GM20000 (cell line): Measurements from ENCODE around the gene MAGI1.

Experiments used
- DNase-seq: peaks from one replicate; pipeline ENCODE4 v3.0.0; 2012; ENCODE audit warnings: low spot score
- TF ChIP-seq, protein P1 (sequence below): IDR thresholded peaks from 2 replicates; pipeline ENCODE4 v1.5.1; 2012; ENCODE audit warnings: mild to moderate bottlenecking, control low read depth; ENCODE audit errors: extremely low read depth, missing control alignments

MAGI1 gene

DNA sequence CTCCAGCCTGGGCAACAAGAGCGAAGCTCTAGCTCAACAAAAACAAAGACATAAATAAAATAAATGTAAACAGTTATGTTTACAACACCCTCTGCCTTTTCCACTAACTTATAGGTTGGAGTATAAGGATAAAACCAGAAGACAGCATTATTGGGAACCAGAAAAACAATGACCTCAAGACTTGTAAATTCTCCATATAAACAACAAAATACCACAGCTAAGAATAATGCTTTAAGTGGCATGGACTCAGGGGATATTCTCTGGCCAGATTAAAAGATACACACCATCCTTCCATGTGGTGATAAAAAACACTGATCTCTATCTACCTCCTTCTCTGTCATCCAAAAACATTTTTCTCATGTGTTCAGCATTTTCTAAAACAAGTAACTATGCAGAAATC, 500.6 kb downstream of the MAGI1 start:
- no peak for DNase-seq
- TF ChIP-seq, protein P1, sequence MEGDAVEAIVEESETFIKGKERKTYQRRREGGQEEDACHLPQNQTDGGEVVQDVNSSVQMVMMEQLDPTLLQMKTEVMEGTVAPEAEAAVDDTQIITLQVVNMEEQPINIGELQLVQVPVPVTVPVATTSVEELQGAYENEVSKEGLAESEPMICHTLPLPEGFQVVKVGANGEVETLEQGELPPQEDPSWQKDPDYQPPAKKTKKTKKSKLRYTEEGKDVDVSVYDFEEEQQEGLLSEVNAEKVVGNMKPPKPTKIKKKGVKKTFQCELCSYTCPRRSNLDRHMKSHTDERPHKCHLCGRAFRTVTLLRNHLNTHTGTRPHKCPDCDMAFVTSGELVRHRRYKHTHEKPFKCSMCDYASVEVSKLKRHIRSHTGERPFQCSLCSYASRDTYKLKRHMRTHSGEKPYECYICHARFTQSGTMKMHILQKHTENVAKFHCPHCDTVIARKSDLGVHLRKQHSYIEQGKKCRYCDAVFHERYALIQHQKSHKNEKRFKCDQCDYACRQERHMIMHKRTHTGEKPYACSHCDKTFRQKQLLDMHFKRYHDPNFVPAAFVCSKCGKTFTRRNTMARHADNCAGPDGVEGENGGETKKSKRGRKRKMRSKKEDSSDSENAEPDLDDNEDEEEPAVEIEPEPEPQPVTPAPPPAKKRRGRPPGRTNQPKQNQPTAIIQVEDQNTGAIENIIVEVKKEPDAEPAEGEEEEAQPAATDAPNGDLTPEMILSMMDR, result no peak

DNA sequence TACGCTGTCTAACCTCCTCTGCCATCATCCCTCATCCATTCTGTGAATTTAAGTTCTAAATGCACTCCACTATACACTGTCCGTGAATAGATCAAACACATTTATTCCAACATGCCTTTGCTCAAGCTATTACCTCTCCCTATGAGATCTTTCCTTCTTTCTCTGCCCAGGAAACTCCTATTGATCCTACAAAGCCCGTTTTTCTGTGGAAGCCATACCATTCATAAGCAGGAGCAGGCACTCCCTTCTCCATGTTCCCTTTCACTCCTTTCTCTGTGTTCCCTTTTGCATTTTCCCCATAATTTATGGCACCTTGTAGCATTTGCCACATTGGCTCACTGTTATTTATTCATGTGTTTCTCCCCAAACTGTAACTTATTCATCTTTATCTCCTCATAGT, 501.6 kb downstream of the MAGI1 start:
- DNase-seq, result no peak
- TF ChIP-seq, protein P1, result no peak

DNA sequence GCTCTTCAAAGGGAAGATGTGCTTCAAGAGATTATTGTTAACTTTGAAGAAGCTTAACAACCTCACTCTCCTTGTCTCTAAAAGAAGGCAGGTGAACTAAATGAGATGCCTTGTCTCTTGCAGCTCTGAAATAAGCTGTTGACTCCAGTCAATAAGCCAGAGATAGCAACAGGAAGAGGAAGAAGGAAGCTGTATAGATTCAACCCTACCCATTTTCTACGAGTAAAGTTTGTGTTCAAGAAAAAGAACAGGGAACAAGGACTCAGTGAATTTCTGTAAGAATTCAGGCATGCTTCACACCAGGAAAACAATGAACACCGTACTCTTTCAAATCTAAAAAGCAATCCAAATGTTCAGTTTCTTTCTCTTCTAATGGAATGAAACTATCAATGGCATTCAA, 503.5 kb downstream of the MAGI1 start:
- TF ChIP-seq, protein P1, result no peak
- DNase-seq, result no peak

DNA sequence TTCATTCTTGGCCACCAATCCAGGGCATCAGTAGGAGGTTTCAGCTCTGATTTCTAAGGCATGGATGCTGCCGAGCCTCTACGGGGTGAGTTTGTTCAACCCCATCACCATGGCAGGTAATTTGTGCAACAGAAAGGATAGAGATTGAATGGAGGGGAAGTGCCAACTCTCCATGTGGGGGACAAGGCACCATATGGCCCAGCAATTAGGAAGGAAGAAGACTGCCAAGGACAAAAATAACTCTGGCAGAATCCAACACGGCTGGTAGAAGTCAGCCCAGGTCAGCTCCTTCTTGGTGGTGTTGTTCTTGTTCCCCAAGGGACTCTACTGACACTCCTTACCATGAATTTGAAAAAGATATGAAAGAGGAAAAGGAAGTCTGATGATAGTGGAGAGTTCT, 503.9 kb downstream of the MAGI1 start:
- TF ChIP-seq, protein P1, result no peak
- DNase-seq, result no peak

DNA sequence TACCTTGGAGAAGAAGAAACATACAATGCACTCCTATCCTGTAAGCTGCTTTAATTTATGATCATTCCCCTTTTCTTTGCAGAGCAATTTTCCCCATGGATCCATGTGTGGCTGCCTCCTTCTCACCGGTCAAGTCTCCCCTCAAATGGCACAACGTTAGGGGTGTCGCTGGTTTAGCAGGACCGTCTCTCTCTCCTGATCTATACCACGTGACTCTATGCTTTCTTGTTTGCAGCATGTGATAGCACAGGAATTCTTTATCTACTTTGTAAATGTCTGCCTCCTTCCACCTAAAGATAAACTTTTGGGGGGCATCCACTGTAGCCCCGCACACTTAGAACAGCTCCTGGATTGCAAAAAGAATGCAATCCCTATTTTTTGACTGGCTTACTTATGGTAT, 506.0 kb downstream of the MAGI1 start:
- TF ChIP-seq, protein P1, result no peak
- no peak for DNase-seq

DNA sequence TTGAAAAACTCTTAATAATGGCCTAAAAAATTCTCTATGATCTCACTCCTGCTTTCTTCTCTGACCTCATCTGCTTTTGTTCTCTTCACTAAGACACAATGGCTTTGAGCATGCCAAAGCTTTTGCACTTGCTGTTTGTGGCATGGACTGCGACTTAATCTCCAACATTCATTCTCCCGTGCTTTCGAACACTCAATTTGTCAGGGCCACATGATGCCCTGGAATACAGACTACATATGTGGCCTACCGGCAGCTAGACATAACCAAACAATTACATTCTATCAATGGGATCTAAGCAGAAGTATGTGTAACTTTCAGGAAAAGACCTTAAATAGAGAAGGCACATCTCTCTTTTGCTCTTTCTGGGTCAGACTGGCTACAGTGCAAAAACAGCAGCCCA, 506.5 kb downstream of the MAGI1 start:
- TF ChIP-seq, protein P1, result no peak
- no peak for DNase-seq

DNA sequence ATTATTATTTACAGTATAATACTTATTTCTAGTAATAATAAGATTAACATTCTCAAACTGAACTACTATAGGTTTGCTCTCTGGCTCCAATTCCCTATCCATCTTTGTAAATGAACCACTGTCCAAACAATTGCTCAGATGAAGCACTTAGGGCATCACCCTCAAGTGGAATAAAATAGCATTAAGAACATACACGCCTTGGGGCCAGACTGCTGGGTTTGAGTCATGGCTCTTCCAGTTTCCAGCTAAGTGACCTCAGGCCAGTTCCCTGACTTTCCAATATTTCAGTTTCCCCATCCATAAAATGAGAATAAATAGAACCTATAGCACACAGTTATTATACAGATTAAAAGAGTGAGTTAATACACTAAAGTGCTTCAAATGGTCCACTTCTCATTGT, 507.2 kb downstream of the MAGI1 start:
- DNase-seq, result no peak
- TF ChIP-seq, protein P1, result no peak
